B cell (primary cell): ENCODE data around the gene FRMD4A. TPM values are rescaled to one million over a fixed set of nuclear protein-coding genes. Genes with fewer than 3 reads are reported as not detected.

Experiments used
- ATAC-seq: fragments of 200-7000 bp; cut with Tn5 transposase; one replicate; pipeline ENCODE4 v1.10.0; 2021; ENCODE audit warnings: low read depth, mild to moderate bottlenecking, moderate number of reproducible peaks, moderate library complexity
- CTCF ChIA-PET: fragments of 350-600 bp; sonication (Branson Sonifier 250); formaldehyde crosslinking; loops from one replicate; lab custom pipeline; 2021; ENCODE audit warnings: antibody characterized with exemption, inconsistent platforms; lab: Charles Lee
- POLR2A ChIA-PET: fragments of 350-600 bp; sonication (Branson Sonifier 250); formaldehyde crosslinking; loops from one replicate; lab custom pipeline; 2021; ENCODE audit warnings: antibody characterized with exemption; lab: Charles Lee
- DNase-seq: peaks from one replicate; pipeline ENCODE4 v3.0.0; 2013
- H2AFZ ChIP-seq: 2 replicates; pipeline ENCODE4 v1.6.1; 2012; ENCODE audit warnings: mild to moderate bottlenecking, low read depth, low read length; ENCODE audit not compliant: insufficient read depth, poor library complexity, severe bottlenecking
- H3K27ac ChIP-seq, 2 donors: 1 replicate in 1 of 2; 2 replicates in 1 of 2; pipeline ENCODE4 v1.5.1; 2012 to 2013; ENCODE audit warnings: low read length in 2 of 2, mild to moderate bottlenecking in 2 of 2, moderate library complexity in 1 of 2
- H3K27me3 ChIP-seq, 4 experiments: fragments of 200-600 bp in 1 of 4; sonication (generic) in 1 of 4; replicated peaks in 1 of 4; 1 replicate in 2 of 4; 2 replicates in 2 of 4; pipeline versions ENCODE4 v1.6.1 to v1.7.0; 2013 to 2016; ENCODE audit warnings: low read length in 3 of 4, mild to moderate bottlenecking in 2 of 4, mixed read lengths in 1 of 4, moderate library complexity in 1 of 4; ENCODE audit not compliant: insufficient read depth in 4 of 4, control insufficient read depth in 3 of 4; ENCODE audit errors: control extremely low read depth in 1 of 4
- H3K36me3 ChIP-seq, 2 experiments: replicated peaks in 1 of 2; 1 replicate in 1 of 2; 2 replicates in 1 of 2; pipeline versions ENCODE4 v1.6.1 to v1.7.1; 2013; ENCODE audit warnings: low read length in 1 of 2; ENCODE audit not compliant: insufficient read depth in 2 of 2, control insufficient read depth in 1 of 2; ENCODE audit errors: control extremely low read depth in 1 of 2, extremely low read depth in 1 of 2
- H3K4me1 ChIP-seq, 2 donors: fragments of 200-600 bp in 1 of 2; sonication (generic) in 1 of 2; 1 replicate in 1 of 2; 2 replicates in 1 of 2; pipeline versions ENCODE4 v1.5.1 to v1.6.1; 2013 to 2017; ENCODE audit warnings: low read length in 2 of 2; ENCODE audit not compliant: control insufficient read depth in 2 of 2, insufficient read depth in 2 of 2
- H3K4me2 ChIP-seq: replicated peaks from 2 replicates; pipeline ENCODE3; 2012; ENCODE audit warnings: mild to moderate bottlenecking, low read depth, low read length; ENCODE audit not compliant: poor library complexity, severe bottlenecking
- H3K4me3 ChIP-seq, 5 experiments: fragments of 200-600 bp in 1 of 5; sonication (generic) in 1 of 5; 1 replicate in 3 of 5; 2 replicates in 2 of 5; pipeline versions ENCODE4 v1.5.1 to v1.7.0; 2011 to 2016; ENCODE audit warnings: low read length in 4 of 5, mild to moderate bottlenecking in 4 of 5, low read depth in 2 of 5, control low read depth in 1 of 5, moderate library complexity in 1 of 5; ENCODE audit not compliant: insufficient read depth in 1 of 5; ENCODE audit errors: control extremely low read depth in 1 of 5, extremely low read depth in 1 of 5
- H3K79me2 ChIP-seq: fragments of 200-600 bp; sonication (generic); one replicate; pipeline ENCODE4 v1.6.0; 2016; ENCODE audit warnings: low read length; ENCODE audit not compliant: control insufficient read depth, insufficient read depth
- H3K9ac ChIP-seq: fragments of 200-600 bp; sonication (generic); 2 replicates; pipeline ENCODE4 v1.6.1; 2017; ENCODE audit warnings: mild to moderate bottlenecking, low read length, moderate library complexity
- H3K9me3 ChIP-seq, 3 donors: one replicate each; pipeline versions ENCODE4 v1.6.1 to v1.7.1; 2013; ENCODE audit warnings: low read length in 2 of 3; ENCODE audit not compliant: control insufficient read depth in 2 of 3, insufficient read depth in 1 of 3; ENCODE audit errors: control extremely low read depth in 1 of 3
- H4K20me1 ChIP-seq: 2 replicates; pipeline ENCODE4 v1.6.0; 2012; ENCODE audit warnings: mild to moderate bottlenecking, low read length; ENCODE audit not compliant: insufficient read depth, control insufficient read depth, poor library complexity, severe bottlenecking
- H3K27ac Mint-ChIP-seq: one replicate; pipeline ENCODE4 v1.8.0; 2021; ENCODE audit warnings: mixed read lengths
- H3K27me3 Mint-ChIP-seq: one replicate; pipeline ENCODE4 v1.8.0; 2021; ENCODE audit warnings: mixed read lengths
- H3K4me1 Mint-ChIP-seq: one replicate; pipeline ENCODE4 v1.8.0; 2021; ENCODE audit warnings: mixed read lengths
- H3K4me3 Mint-ChIP-seq: one replicate; pipeline ENCODE4 v1.8.0; 2021; ENCODE audit warnings: mixed read lengths
- H3K9me3 Mint-ChIP-seq: one replicate; pipeline ENCODE4 v1.8.0; 2022; ENCODE audit warnings: mixed read lengths; ENCODE audit not compliant: insufficient read depth
- CTCF ChIP-seq: fragments of 200-600 bp; IDR thresholded peaks from one replicate; pipeline ENCODE4 v1.8.0; 2022; ENCODE audit warnings: antibody characterized with exemption, mild to moderate bottlenecking
- EZH2 ChIP-seq: IDR thresholded peaks from 2 replicates; pipeline ENCODE4 v1.6.1; 2012; ENCODE audit warnings: borderline replicate concordance, low read depth, mild to moderate bottlenecking, moderate library complexity, low read length; ENCODE audit not compliant: insufficient read depth, poor library complexity, severe bottlenecking
- WGBS: methylation state at CpG from one replicate; pipeline ENCODE4 v1.1.5; 2013; ENCODE audit warnings: missing lambda C conversion rate; ENCODE audit not compliant: insufficient coverage; 5-methylcytosine and 5-hydroxymethylcytosine counted together
- intact Hi-C: fragments of 100-400 bp; cut with micrococcal nuclease; formaldehyde crosslinking; loops from one replicate; pipeline ENCODE4 v1.10.0; 2022
- polyA plus RNA-seq: library from polyadenylated mRNA; depleted of rRNA; stranded (reverse); fragments of >200 nt; gene quantifications from 2 replicates; pipeline ENCODE4 v1.2.3, GENCODE V29; 2012
- total RNA-seq, 2 donors: library from RNA; stranded (reverse); fragments of 120-200 nt in 1 of 2; gene quantifications; 1 replicate in 1 of 2; 2 replicates in 1 of 2; pipeline versions ENCODE4 v1.2.3 to v1.2.4, GENCODE V29; 2013 to 2022

Gene FRMD4A
- total and polyA plus RNA-seq, 2 donors (not counting 1 experiment from before 2014, with no cell fraction given): 0.76 to 3.4 TPM

GRCh38 chr10:14111208-14111607 is 219.5 kb downstream of the FRMD4A start:
- no peaks in the 10 kb centered on the region for H4K20me1 ChIP-seq
- no peak overlapping the region for H3K27ac ChIP-seq
- H3K27me3 ChIP-seq: peaks cover 0 to 8% (median 5%) of the 10 kb centered on the region in 4 experiments
- TF ChIP-seq CTCF: no peak
- TF ChIP-seq EZH2: no peak
- ChIA-PET CTCF (no interaction called here), POLR2A (interaction anchor here (0.6 kb wide), 1 partner anchor 115 kb away, joined by 3 read pairs; no protein-coding TSS in a partner anchor)
- Mint-ChIP-seq H3K4me3 (no peak overlapping the region), H3K4me1 (peaks cover 9% of the 10 kb centered on the region), H3K27ac (no peak overlapping the region), H3K27me3 (peaks cover 27% of the 10 kb centered on the region), H3K9me3 (no peaks in the 10 kb centered on the region)
- H3K4me1 ChIP-seq: no peaks in the 10 kb centered on the region
- no peak overlapping the region for H3K4me3 ChIP-seq
- H3K4me2 ChIP-seq: no peak overlapping the region
- H3K9ac ChIP-seq: no peak overlapping the region
- no peaks in the 10 kb centered on the region for H3K36me3 ChIP-seq
- intact Hi-C loops: no loop called here
- DNase-seq (no peak), ATAC-seq (no peak)
- H3K9me3 ChIP-seq: no peaks in the 10 kb centered on the region
- no CpG with 5 or more reads among the region's 1 CpG for WGBS
- no peak overlapping the region for H2AFZ ChIP-seq
- H3K79me2 ChIP-seq: no peaks in the 10 kb centered on the region

GRCh38 chr10:14106828-14107227 is 223.9 kb downstream of the FRMD4A start:
- Histone ChIP-seq H3K27ac (no peak overlapping the region), H3K27me3 (peaks cover 0 to 7% (median 4%) of the 10 kb centered on the region in 4 experiments), H3K9me3 (peaks cover 0 to 9% (median 2%) of the 10 kb centered on the region in 3 donors), H2AFZ (no peak overlapping the region), H4K20me1 (no peaks in the 10 kb centered on the region), H3K79me2 (no peaks in the 10 kb centered on the region), H3K4me1 (no peaks in the 10 kb centered on the region), H3K36me3 (no peaks in the 10 kb centered on the region), H3K4me2 (no peak overlapping the region), H3K9ac (no peak overlapping the region), H3K4me3 (no peak overlapping the region)
- Mint-ChIP-seq H3K27me3 (peaks cover 44% of the 10 kb centered on the region), H3K27ac (no peak overlapping the region), H3K4me1 (no peaks in the 10 kb centered on the region), H3K9me3 (peaks cover 3% of the 10 kb centered on the region), H3K4me3 (no peak overlapping the region)
- ChIA-PET POLR2A (no interaction called here), CTCF (no interaction called here)
- intact Hi-C loops: no loop called here
- WGBS: 100% methylated on average over 1 of the region's 3 CpGs
- TF ChIP-seq EZH2 (no peak), CTCF (no peak)
- DNase-seq: no peak
- no peak for ATAC-seq
